Peyer's patch (tissue), 4 donors: ENCODE data around the gene TRIO.

ENCODE experiments used
- POLR2A ChIP-seq, 2 donors: fragments of 450-650 bp; IDR thresholded peaks; one replicate each; pipeline ENCODE4 v1.5.1; 2017; ENCODE audit warnings: antibody characterized with exemption in 2 of 2, mild to moderate bottlenecking in 2 of 2, moderate library complexity in 2 of 2
- TF ChIP-seq, protein P1 (sequence below), 6 experiments: fragments of 450-650 bp in 4 of 6; fragments of 200-600 bp in 2 of 6; sonication (generic) in 1 of 6; IDR thresholded peaks; one replicate each; pipeline ENCODE4 v1.5.1; 2017 to 2019; ENCODE audit warnings: antibody characterized with exemption in 6 of 6, mild to moderate bottlenecking in 3 of 6, moderate library complexity in 1 of 6

DNA sequence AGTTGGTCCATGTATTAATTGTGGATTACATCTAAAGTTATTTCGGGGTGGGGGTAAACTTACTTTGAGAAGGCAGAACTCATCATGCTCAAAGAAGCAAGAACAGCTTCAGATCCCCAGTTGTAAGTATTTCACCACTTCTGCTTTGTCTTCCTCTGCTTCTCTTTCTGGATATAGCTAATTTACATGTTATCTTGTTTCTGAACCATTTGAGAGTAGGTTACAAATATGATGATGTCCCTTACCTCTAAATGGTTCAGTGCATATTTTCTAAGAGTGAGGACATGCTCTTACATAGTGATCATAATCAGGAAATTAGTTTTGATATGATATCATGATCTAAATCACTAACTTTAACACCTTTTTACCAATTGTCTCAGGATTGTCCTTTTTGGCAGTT is 11.9 kb downstream of the TRIO start:
- no peak for TF ChIP-seq POLR2A (IDR thresholded peaks at IDR 0.05)
- TF ChIP-seq, protein P1, sequence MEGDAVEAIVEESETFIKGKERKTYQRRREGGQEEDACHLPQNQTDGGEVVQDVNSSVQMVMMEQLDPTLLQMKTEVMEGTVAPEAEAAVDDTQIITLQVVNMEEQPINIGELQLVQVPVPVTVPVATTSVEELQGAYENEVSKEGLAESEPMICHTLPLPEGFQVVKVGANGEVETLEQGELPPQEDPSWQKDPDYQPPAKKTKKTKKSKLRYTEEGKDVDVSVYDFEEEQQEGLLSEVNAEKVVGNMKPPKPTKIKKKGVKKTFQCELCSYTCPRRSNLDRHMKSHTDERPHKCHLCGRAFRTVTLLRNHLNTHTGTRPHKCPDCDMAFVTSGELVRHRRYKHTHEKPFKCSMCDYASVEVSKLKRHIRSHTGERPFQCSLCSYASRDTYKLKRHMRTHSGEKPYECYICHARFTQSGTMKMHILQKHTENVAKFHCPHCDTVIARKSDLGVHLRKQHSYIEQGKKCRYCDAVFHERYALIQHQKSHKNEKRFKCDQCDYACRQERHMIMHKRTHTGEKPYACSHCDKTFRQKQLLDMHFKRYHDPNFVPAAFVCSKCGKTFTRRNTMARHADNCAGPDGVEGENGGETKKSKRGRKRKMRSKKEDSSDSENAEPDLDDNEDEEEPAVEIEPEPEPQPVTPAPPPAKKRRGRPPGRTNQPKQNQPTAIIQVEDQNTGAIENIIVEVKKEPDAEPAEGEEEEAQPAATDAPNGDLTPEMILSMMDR (IDR thresholded peaks at IDR 0.05), result no peak
